ENCODE results near the gene ADCY4. TPM values are rescaled to one million over a fixed set of nuclear protein-coding genes. Genes with fewer than 3 reads are reported as not detected.

Gene ADCY4
- total RNA-seq, 4 donors from 2014 or later = 12.1 to 53.6 (median 26.9) TPM

- Histone ChIP-seq H3K27ac (peak overlapping the region; percentile 62 to 96 (median 85)), H3K4me1 (peaks cover 8 to 63% (median 27%) of the 10 kb centered on the region in 4 donors), H3K36me3 (peaks cover 0 to 22% (median 0%) of the 10 kb centered on the region in 3 donors), H3K9me3 (no peaks in the 10 kb centered on the region), H3K4me3 (peak overlapping the region; percentile 44 to 64 (median 58)), H3K27me3 (no peaks in the 10 kb centered on the region)
- DNase-seq = no peak
- TF ChIP-seq CTCF (IDR thresholded peaks at IDR 0.05) (no peak), POLR2A (IDR thresholded peaks at IDR 0.05) (no peak)
These were observed 24.6 kb downstream of the ADCY4 start for GRCh38 chr14:24310265-24310645.

GRCh38 chr14:24309538-24310264, 25.2 kb downstream of the ADCY4 start, which contains the start of gene LTB4R2:
TSS of gene LTB4R2 (plus strand) at chr14:24310140. CDS start at chr14:24310665, 525 bp downstream.
- Histone ChIP-seq H3K27ac (peak within 1 kb of the TSS; percentile 62 to 96 (median 85)), H3K27me3 (no peaks in the 10 kb centered on the region), H3K9me3 (no peaks in the 10 kb centered on the region), H3K4me3 (peak within 1 kb of the TSS; percentile 44 to 64 (median 58)), H3K36me3 (peaks cover 0 to 27% (median 0%) of the 10 kb centered on the region in 3 donors), H3K4me1 (peaks cover 8 to 57% (median 27%) of the 10 kb centered on the region in 4 donors)
- DNase-seq = no peak
- TF ChIP-seq CTCF (IDR thresholded peaks at IDR 0.05) = no peak
- TF ChIP-seq POLR2A (IDR thresholded peaks at IDR 0.05) = no peak

- H3K27me3 ChIP-seq = no peaks in the 10 kb centered on the region
- TF ChIP-seq CTCF (IDR thresholded peaks at IDR 0.05) (no peak), POLR2A (IDR thresholded peaks at IDR 0.05) (no peak)
- peaks cover 0 to 39% (median 0%) of the 10 kb centered on the region in 3 donors for H3K36me3 ChIP-seq
- no peak for DNase-seq
- peak overlapping the region in 1 of 4 donors; percentile 14 for H3K4me3 ChIP-seq
- peak overlapping the region in 3 of 4 donors; percentile 2 to 94 (median 82) for H3K27ac ChIP-seq
- peaks cover 8 to 49% (median 22%) of the 10 kb centered on the region in 4 donors for H3K4me1 ChIP-seq
- H3K9me3 ChIP-seq = no peaks in the 10 kb centered on the region
These were observed 26.3 kb downstream of the ADCY4 start for GRCh38 chr14:24308342-24309124.

- H3K36me3 ChIP-seq = peaks cover 0 to 46% (median 0%) of the 10 kb centered on the region in 3 donors
- DNase-seq = peak; percentile 63 to 86 (median 86)
- TF ChIP-seq POLR2A (IDR thresholded peaks at IDR 0.05) (peak; percentile 45 to 89), CTCF (IDR thresholded peaks at IDR 0.05) (peak; percentile 76 to 95 (median 92))
- H3K4me3 ChIP-seq = peak within 1 kb of the TSS in 3 of 4 donors; percentile 8 to 56 (median 49)
- H3K4me1 ChIP-seq = peaks cover 8 to 46% (median 18%) of the 10 kb centered on the region in 4 donors
- no peaks in the 10 kb centered on the region for H3K9me3 ChIP-seq
- H3K27ac ChIP-seq = peak within 1 kb of the TSS in 3 of 4 donors; percentile 68 to 94 (median 82)
- H3K27me3 ChIP-seq = no peaks in the 10 kb centered on the region
These were observed 27.1 kb downstream of the ADCY4 start, which contains the start of gene CIDEB for GRCh38 chr14:24307575-24308341. TSS of gene CIDEB (minus strand) at chr14:24307977. CDS start at chr14:24307858, 119 bp downstream.

GRCh38 chr14:24307156-24307574, 27.7 kb downstream of the ADCY4 start:
- Histone ChIP-seq H3K4me1 (peaks cover 8 to 40% (median 15%) of the 10 kb centered on the region in 4 donors), H3K4me3 (peak overlapping the region in 3 of 4 donors; percentile 8 to 56 (median 49)), H3K36me3 (peaks cover 0 to 52% (median 0%) of the 10 kb centered on the region in 3 donors), H3K9me3 (no peaks in the 10 kb centered on the region), H3K27me3 (no peaks in the 10 kb centered on the region), H3K27ac (peak overlapping the region in 3 of 4 donors; percentile 68 to 94 (median 82))
- DNase-seq = no peak
- TF ChIP-seq CTCF (IDR thresholded peaks at IDR 0.05) = no peak
- TF ChIP-seq POLR2A (IDR thresholded peaks at IDR 0.05) = no peak

Data from Peyer's patch (tissue), 4 donors.